ENCODE results near the gene KIAA0319L.

Gene KIAA0319L

DNA sequence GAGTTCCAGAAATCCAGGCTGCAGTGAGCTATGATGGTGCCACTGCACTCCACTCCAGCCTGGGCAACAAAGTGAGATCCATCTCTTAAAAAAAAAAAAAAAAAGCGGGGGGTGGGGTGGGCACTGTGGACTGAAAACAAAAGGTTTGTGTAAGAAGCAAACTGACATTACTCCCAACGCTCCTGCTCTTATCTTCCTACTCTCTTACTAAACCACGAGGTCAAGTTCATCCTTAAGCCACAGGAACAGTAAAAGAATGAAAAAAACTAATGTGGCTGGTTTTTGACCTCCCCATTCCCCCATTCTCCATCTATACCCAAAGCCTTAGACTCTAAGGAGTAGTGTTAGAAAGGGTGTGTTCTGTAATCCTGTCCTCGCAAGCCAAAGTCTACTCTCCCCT lies 46.7 kb upstream of the KIAA0319L start:
- no peak overlapping the region for H3K4me3 ChIP-seq (ENCODE audit: low read length)
- H3K27ac ChIP-seq (ENCODE audit: low read depth, low read length): no peak overlapping the region
- H3K36me3 ChIP-seq (ENCODE audit: control insufficient read depth, low read length): peaks cover 71% of the 10 kb centered on the region

DNA sequence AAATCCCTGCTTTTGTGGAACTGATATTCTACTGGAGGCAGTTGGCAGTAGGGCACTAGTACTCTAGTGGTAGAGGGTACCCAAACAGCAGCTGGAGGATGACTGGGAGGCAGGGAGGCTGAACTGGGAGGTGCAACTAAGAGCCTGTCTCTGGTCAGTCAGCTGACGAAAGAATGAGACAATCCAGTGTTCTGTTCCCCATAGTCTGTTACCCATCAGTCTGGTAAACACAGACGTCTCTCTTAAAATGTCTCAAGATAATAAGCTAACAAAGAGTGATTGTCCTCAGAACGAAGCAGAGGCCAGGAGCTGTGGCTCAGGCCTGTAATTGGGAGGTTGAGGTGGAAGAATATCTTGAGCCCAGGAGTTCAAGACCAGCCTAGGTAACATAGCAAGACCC lies 46.3 kb upstream of the KIAA0319L start:
- peaks cover 22% of the 10 kb centered on the region for H3K79me2 ChIP-seq (ENCODE audit: control insufficient read depth, low read length)
- H3K9me2 ChIP-seq (replicated peaks; ENCODE audit: control insufficient read depth, low read length): no peaks in the 10 kb centered on the region
- no peaks in the 10 kb centered on the region for H3K27me3 ChIP-seq (ENCODE audit: control insufficient read depth, low read length)
- H3K4me1 ChIP-seq (ENCODE audit: control insufficient read depth, low read length): no peaks in the 10 kb centered on the region
- H3K4me2 ChIP-seq (ENCODE audit: low read length): no peak overlapping the region
- no peaks in the 10 kb centered on the region for H3F3A ChIP-seq (ENCODE audit: control insufficient read depth, insufficient read depth)
- no peaks in the 10 kb centered on the region; the same call in 1 of the 2 replicates for H4K20me1 ChIP-seq (ENCODE audit: control insufficient read depth, insufficient read depth, low read depth, low read length)
- no peaks in the 10 kb centered on the region for H3K9me3 ChIP-seq (ENCODE audit: control insufficient read depth, insufficient read depth, low read length)
- peaks cover 67% of the 10 kb centered on the region for H3K36me3 ChIP-seq (ENCODE audit: control insufficient read depth, low read length)
- H3K4me3 ChIP-seq (ENCODE audit: low read length): no peak overlapping the region
- no peak for TF ChIP-seq EZH2phosphoT487 (IDR thresholded peaks at IDR 0.05; ENCODE audit: borderline replicate concordance, low read length)
- TF ChIP-seq, protein P1, sequence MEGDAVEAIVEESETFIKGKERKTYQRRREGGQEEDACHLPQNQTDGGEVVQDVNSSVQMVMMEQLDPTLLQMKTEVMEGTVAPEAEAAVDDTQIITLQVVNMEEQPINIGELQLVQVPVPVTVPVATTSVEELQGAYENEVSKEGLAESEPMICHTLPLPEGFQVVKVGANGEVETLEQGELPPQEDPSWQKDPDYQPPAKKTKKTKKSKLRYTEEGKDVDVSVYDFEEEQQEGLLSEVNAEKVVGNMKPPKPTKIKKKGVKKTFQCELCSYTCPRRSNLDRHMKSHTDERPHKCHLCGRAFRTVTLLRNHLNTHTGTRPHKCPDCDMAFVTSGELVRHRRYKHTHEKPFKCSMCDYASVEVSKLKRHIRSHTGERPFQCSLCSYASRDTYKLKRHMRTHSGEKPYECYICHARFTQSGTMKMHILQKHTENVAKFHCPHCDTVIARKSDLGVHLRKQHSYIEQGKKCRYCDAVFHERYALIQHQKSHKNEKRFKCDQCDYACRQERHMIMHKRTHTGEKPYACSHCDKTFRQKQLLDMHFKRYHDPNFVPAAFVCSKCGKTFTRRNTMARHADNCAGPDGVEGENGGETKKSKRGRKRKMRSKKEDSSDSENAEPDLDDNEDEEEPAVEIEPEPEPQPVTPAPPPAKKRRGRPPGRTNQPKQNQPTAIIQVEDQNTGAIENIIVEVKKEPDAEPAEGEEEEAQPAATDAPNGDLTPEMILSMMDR (IDR thresholded peaks at IDR 0.05; ENCODE audit: low read depth, low read length, poor library complexity, severe bottlenecking): no peak
- no peak overlapping the region for H3K27ac ChIP-seq (ENCODE audit: low read depth, low read length)

More for the DNA sequence above, 46.7 kb upstream of the KIAA0319L start:
- Histone ChIP-seq H3K79me2 (ENCODE audit: control insufficient read depth, low read length) (peaks cover 22% of the 10 kb centered on the region), H4K20me1 (ENCODE audit: control insufficient read depth, insufficient read depth, low read depth, low read length) (no peaks in the 10 kb centered on the region), H3K9me3 (ENCODE audit: control insufficient read depth, insufficient read depth, low read length) (no peaks in the 10 kb centered on the region), H3K4me1 (ENCODE audit: control insufficient read depth, low read length) (no peaks in the 10 kb centered on the region), H3K9me2 (replicated peaks; ENCODE audit: control insufficient read depth, low read length) (no peaks in the 10 kb centered on the region), H3K27me3 (ENCODE audit: control insufficient read depth, low read length) (no peaks in the 10 kb centered on the region), H3K4me2 (ENCODE audit: low read length) (no peak overlapping the region), H3F3A (ENCODE audit: control insufficient read depth, insufficient read depth) (no peaks in the 10 kb centered on the region)
- TF ChIP-seq, protein P1 (IDR thresholded peaks at IDR 0.05; ENCODE audit: low read depth, low read length, poor library complexity, severe bottlenecking): no peak
- no peak for TF ChIP-seq EZH2phosphoT487 (IDR thresholded peaks at IDR 0.05; ENCODE audit: borderline replicate concordance, low read length)

DNA sequence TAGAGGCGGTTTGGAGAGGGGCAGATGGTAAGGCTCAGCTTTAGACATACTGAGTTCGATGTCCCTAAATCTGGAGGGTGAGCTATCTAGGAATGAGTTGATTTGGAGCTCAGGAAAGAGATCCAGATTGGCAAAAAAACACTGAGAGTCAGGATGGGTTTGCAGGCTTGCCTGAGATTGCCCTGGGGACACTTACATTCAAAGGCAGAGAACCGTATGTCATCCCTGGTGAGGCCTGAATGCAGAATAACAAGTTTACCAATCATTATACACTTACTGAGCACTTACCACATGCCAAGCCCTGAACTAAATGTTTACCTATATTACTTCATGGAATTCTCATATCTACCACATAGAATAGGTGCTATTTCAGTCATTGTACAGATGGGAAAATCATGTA lies 43.4 kb upstream of the KIAA0319L start:
- no peaks in the 10 kb centered on the region for H3K9me3 ChIP-seq (ENCODE audit: control insufficient read depth, insufficient read depth, low read length)
- H3F3A ChIP-seq (ENCODE audit: control insufficient read depth, insufficient read depth): no peaks in the 10 kb centered on the region
- H3K4me2 ChIP-seq (ENCODE audit: low read length): no peak overlapping the region
- no peak overlapping the region for H3K27ac ChIP-seq (ENCODE audit: low read depth, low read length)
- no peaks in the 10 kb centered on the region for H3K27me3 ChIP-seq (ENCODE audit: control insufficient read depth, low read length)
- H4K20me1 ChIP-seq (ENCODE audit: control insufficient read depth, insufficient read depth, low read depth, low read length): no peaks in the 10 kb centered on the region; the same call in 1 of the 2 replicates
- no peaks in the 10 kb centered on the region for H3K9me2 ChIP-seq (replicated peaks; ENCODE audit: control insufficient read depth, low read length)
- H3K4me3 ChIP-seq (ENCODE audit: low read length): no peak overlapping the region
- H3K79me2 ChIP-seq (ENCODE audit: control insufficient read depth, low read length): peaks cover under 1% of the 10 kb centered on the region; the same call in 1 of the 2 replicates
- H3K4me1 ChIP-seq (ENCODE audit: control insufficient read depth, low read length): no peaks in the 10 kb centered on the region
- peaks cover 39% of the 10 kb centered on the region for H3K36me3 ChIP-seq (ENCODE audit: control insufficient read depth, low read length)
- TF ChIP-seq, protein P1 (IDR thresholded peaks at IDR 0.05; ENCODE audit: low read depth, low read length, poor library complexity, severe bottlenecking): no peak
- TF ChIP-seq EZH2phosphoT487 (IDR thresholded peaks at IDR 0.05; ENCODE audit: borderline replicate concordance, low read length): no peak

Measured in DOHH2 (cell line).